NCI-H187 treated with DMSO at 0.1 percent for 48 hours (cell line): ENCODE data around the gene SLC48A1.

Source experiments
- DNase-seq: peaks from one replicate; lab custom pipeline; 2025; lab: John Stamatoyannopoulos, UW

SLC48A1 gene

DNA sequence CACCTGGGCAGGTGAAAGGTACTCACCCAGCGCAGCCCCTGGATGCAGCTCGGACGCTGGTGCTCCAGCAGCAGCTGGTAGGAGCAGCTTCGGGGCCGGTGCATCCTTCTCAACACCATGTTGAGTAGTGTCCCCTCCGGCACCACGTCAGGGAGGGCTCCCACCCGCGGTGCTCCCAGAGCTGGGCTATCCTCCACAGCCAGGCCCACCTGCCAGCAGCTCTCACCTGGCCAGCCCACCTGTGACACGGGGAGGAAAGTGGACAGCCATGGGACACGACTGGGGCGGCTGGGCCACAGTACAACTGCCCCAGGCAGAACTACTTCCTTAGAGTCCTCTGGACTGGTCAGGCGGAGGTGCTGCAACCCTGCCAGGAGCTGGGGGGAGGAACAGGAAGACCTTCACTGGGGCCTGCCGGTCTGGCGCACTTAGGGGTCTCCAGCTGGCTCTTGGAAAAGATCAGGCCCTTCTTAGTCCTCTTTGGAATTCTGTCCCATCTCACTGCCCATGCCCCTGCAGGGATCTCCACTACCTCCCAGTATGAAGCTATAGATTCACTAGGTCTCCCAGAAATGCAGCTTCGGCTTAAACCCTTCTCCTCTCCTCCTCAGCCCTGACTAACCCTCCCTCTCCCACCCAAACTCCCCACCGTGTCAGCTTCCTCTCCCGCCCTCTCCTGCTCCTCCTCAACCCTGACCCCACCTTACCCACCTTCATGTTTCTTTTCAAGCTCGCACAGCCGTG is 15.0 kb upstream of the SLC48A1 start:
- no peak for DNase-seq

DNA sequence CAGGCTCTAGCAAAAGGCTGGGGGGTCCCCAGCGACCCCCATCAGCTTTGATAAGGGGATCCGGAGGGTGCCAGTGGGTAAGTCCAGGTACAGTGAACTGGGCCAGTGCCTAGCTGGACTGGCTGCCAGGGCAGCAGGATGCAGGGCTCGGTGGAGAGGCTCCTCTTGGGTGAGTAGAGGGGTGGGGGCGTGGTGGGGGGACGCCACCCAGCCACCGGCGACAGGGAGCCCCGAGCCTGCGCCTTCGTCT is 14.5 kb upstream of the SLC48A1 start:
- DNase-seq, result no peak

DNA sequence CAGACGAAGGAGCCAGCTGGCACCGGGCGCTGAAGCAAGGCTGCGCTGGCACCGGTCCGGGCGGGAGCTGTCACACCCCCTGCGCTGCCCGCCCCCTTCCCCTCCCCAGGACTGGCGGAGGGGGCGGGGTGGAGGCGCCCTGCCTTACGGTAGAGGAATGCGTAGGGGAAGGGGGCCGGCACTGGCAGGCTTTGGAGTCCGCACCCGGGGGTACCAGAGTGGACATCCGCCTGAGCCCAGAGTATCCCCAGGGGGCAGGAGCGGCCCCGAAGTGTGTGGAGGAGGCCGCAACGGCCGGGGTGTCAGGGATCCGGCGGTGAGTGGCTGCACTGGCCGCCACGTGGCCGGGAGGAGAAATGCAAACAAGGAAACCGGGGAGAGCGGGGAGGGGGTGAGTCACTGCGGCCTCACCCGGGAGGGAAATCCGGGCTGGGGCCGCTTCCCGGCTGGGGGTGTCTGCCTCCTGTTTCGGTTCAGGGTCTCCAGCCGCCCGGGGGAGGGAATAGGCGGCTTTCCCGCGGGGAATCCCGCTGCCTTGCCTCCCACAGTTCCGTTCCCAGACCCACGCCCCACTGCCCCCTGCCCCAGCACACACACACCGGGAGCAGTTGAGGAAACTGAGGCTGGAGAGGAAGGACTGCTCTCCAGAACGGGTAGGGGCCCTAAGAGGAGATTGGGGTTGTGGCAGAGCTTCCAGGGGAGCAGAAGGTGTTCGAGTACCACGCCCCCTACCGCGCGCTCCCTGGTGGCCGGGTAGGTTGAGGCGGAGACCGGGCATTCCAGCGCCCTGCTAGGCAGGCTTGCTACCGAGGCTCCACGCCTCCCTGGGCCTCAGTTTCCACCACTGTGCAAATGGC is 14.0 kb upstream of the SLC48A1 start, which contains the start of gene RAPGEF3:
RAPGEF3 (minus strand) TSS at position 47 of the 857 bp plus-strand sequence. CDS start 324 bp downstream, outside the sequence.
- DNase-seq, result no peak

DNA sequence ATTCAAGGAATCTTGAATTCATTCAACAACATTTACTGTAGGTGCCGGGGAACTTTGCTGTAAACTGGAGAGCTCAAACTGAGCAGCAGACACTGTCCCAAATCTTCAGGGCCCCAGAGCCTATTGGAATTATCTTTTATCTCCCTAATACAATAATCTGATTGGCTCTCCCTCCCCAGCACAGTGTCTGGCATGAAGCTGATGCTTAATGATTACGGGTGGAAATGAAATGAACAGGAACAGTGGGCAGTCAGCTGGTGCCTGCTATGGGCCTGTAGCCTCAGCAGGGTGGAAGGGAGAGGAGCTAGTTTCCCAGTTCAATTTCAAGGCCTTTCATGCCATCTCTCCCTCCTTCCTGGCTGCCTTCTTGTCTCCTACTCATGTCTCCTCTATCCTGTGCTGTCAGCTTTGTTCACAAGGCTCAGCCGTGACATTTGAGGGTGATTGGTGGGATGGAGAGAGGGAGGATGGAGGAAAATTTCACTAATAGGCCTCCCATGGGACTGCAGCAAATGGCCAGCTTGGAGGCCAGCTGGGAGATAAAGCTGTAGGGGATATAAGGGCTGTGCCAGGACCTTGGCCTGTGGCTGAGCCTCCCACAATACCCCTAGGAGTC is 10.1 kb upstream of the SLC48A1 start:
- DNase-seq, result no peak

DNA sequence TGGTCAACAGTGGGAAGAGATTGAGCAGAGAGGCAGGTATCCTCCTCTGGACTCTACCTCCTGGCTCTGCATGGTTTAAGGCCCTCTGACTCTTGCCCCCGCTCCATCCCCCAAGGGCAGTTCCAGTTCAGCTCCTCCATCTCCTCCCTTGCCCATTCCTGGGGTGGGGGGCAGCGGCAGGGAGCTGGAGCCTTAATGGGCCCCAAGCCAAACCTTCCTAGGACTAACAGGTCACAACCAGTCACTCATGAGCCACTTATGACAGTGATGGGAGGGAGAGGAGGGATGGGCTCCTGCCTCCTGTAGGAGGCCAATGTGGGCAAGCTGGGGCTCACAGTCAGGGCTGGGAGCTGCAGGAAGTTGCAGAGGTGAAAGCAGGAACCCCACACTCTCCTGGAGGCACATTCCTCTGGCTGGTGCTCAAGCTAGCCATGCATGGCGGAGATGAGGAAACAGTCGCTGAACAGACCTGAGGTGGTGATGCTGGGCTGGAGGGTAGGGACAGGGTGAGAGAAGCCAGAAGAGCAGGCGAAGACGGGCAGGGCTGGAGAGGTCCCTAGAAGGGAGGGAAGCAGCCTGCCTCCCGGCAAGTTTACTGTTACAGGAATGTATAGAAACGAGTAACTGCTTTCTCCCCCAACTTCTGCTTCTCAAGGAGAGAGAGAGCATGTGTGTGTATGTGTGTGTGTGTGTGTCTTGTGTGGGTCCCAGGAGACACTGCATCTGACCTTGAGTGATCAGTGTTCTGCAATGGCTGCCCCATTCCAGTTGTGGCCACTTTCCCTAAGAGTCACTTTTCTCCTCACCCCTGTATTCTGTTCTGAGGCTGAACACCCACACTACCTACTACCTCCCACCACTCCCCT is 9.3 kb upstream of the SLC48A1 start:
- DNase-seq, result no peak

DNA sequence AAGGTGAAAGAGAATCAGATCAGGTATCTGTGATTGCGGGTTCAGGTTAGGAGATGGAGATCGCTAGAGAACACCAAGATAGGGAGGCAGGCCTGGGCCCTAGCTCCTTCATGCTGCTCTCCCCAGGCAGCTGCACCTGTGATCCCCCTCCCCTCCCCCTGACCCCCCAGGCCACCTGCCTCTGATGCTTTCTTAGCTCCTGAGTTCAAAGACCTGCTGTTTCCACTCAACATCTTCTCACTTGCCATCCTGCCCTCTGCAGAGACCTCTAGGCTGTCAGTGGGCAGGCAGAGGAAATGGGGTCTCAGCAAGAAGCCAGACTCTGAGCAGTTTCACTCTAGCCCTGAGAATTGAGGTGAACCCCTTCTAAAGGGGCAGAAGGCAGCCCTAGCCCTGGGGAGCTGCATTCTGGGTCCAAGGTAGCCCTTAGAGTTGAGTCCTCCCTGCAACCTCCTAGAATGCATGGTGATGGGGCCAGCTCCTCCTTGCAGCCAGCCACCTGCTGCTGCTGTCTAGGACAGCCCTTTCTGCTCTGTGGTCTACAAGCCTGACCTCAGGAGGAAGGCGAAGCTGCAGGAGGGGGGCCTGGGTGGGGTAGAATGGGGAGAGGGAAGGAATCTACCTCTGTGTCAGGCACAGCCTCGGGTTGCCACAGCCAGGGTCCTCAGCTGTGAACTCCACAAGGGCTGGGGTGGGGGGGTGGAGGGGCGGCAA is 6.4 kb upstream of the SLC48A1 start:
- DNase-seq, result no peak

DNA sequence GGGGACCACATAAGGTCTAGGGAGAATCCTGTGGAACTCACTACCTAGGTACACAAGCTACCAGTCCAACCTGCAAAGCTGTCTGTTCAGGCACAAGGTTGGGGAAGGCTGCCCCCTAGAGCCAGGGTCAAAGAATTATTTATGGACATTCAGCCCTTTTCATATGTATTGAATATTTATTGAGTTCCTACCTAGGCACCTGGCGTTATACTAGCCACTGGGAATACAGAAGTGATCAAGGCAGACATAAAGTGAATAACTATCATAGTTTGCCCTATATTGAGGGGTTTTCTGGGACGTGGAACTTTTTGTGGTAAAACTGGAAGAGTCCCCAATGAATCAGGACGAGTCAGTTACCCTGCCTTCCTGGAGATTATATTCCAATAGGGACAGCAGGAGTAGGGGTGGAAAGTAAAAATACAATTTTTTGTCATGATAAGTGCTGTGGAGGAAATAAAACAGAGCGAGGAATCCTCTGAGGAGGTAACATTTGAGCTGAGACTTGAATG is 5.8 kb upstream of the SLC48A1 start:
- no peak for DNase-seq

DNA sequence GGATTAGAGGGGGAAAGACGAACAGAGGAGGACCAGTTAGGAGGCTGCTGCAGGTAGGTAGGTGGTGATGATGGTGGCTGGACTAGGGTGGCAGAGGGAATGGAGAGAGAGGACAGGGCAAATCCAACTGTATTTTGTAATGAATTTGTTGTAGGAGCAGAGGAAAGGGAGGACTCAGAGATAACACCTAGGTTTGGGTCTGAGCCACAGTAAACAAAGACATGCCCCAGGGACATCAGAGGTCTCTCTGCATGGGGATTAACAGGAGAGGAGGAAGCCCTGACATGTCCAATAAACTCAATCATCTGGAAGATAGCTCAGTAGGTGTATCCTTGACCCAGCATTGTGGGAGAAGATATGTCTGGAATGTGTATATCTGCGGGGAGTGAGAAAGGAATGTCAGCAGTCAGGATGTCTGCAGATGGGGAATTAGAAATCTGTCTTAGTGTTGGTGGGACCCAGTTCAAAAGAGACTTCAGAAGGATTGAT is 4.7 kb upstream of the SLC48A1 start:
- no peak for DNase-seq

DNA sequence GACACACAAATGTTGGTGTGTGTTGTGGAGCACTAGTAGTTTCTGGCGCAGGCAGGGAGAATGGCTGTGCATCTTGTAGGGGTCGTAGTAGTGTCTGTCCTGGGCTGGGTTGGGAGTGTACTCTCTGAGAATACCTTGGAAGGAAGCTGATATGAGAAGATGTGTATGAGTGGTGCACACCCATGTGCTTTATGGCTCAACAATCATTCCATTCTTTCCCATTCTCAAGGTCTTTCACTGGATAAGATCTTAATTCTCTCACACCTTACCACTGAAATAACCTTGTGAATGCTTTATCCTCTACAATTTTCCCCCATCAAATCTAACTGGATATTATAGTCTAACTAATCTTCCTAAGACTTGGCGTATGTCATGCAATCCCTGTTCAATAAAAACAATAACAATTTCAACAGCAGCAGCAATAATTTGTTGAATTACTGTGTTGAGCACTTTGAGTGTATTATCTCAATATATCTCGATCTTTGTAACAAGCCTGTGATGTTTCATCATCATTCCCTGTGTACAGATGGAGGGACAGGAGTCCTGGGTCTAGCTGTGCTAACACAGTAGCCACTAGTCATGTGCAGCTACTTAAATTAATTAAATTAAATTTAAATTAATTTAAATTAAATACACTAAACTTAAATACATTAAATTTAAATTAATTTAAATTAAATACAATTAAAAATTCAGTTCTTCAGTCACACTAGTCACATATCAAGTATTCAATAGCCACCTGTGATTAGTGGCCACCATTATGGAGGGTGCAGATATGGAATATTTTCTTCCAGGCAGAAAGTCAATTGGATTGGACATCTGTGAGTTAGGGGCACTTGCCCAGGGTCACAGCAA is 3.6 kb upstream of the SLC48A1 start:
- DNase-seq, result no peak

DNA sequence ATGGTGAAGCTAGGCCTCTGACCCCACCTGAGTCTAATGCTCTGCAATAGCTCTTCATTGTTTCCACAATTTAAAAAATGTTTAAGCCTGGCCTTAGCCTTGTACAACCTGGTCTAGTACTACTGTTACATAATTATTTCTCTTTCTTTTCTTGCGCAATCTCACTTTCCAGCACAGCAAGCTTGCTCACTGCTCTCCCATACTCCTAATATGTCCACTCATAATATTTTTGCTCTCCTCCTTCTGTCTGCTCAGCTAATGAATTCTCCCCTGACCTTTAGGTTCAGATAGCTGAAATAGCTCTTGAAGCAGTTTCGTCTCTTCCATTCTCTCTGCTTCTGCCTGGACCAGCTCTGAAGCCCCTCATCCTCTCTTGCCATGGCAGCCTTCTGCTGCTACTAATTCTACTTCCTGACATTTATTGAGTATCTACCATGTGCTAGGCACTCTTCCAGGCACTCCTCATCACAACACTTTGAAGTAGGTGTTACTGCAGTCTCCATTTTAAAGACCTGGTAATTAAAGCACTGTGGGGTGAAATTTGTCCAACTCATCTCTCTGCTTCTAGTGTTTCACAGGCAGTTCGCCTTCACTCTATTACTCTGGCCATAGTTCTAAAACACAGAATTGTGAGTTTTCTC is 2.8 kb upstream of the SLC48A1 start:
- DNase-seq, result no peak

DNA sequence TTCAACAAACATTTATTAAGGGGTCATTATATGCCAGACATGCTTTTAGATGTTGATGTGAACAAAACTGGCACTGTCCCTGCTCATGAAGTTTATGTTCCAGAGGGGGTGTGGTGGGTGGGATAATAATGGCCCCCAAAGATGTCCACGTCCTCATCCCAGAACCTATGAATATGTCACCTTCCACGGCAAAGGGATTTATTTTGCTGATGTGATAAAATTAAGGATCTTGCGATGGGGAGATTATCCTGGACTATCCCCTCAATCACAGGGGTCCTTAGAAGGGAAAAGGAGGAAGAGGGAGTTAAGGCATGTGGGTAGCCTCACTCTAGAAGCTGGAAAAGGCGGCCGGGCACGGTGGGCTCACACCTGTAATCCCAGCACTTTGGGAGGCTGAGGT is 1.7 kb upstream of the SLC48A1 start:
- no peak for DNase-seq

DNA sequence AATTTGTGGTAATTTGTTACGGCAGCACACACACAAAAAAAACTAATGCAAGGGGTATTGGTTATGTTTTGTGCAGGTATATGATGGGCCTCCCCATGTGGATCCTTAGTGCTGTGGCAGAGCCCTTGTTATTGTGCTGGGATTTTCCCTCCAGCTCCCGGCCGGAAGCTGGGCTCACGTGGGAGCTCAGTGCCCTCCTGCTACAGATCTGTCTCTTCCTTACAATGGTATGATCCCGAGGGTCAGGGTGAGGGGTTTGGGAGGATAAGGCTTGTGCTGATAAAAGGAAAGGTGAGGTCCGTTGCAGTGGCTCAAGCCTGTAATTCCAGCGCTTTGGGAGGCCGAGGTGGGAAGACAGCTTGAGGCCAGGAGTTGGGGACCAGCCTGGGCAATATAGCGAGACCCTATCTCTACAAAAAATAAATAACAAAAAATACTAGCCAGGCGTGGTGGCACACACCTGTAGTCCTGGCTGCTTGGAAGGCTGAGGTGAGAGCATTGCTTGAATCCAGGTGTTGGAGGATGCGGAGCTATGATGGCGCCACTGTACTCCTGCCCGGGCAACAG is 861 bp upstream of the SLC48A1 start:
- DNase-seq, result no peak

DNA sequence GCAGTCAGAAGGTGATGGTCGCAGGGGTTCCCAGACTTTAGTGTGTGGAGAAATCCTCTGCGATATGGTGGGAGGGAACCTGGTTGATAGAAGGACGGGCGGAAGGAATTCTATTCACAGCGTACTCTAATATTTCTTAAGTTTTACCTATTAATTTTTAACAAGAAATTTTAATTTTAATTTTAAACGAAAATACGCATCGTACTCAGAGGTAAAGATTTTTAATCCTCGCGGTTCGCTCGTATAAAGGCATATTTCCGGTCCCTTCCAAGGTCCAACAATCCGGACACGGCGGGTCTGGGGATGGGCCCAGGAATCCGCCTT is 338 bp upstream of the SLC48A1 start:
- DNase-seq, result no peak

DNA sequence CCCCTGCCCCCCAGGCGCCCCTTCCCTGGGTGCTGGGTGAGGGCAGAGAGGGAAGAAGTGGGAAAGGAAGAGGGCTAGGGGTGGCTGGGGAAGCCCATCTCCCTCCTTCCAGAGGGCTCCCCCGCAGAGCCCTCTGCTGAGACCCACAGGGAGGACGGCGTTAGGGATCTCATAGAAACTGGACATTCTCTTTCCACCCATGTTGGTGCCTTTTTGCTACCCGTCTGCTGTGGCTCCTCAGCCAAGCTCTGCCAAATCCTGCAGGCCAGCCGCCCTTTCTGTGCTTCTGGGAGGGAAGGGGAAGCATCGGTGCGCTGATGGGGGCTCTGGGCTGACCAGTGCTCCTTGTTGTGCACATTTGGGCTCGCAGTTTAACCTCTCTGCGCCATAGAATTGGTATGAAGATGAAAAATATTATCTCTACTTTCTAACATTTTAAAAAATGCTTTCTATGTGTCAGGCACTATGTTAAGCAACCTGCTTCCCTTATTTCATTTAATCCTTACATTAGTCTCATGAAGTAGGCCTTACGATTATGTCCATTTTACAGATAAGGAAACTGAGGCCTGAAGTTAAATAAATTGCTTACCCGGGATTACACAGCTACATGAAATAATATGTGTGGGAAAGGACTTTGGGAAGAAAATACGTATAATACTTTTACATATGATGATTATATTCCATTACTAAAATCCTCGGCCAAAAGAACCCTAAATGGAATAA is 981 bp downstream of the SLC48A1 start:
- no peak for DNase-seq

DNA sequence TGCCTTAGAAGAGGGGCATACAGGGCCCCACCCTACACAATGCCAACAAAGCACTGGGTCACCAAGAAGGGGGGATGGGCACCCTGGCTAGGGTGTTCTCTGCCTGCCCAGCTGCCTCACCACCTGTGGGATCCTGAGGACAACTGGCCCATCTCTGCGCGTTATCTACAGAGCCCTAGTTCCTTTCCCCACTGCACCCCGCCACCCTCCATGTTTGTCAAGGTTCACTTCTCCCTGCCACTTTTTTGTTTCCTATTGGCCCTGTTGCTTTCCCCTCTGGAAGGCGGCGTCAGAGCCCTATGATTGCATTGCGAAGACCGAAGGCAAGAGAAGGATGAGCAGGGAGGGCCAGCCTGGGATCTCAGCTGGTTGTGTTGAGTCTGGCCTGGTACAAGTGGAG is 1.6 kb downstream of the SLC48A1 start:
- DNase-seq, result no peak

DNA sequence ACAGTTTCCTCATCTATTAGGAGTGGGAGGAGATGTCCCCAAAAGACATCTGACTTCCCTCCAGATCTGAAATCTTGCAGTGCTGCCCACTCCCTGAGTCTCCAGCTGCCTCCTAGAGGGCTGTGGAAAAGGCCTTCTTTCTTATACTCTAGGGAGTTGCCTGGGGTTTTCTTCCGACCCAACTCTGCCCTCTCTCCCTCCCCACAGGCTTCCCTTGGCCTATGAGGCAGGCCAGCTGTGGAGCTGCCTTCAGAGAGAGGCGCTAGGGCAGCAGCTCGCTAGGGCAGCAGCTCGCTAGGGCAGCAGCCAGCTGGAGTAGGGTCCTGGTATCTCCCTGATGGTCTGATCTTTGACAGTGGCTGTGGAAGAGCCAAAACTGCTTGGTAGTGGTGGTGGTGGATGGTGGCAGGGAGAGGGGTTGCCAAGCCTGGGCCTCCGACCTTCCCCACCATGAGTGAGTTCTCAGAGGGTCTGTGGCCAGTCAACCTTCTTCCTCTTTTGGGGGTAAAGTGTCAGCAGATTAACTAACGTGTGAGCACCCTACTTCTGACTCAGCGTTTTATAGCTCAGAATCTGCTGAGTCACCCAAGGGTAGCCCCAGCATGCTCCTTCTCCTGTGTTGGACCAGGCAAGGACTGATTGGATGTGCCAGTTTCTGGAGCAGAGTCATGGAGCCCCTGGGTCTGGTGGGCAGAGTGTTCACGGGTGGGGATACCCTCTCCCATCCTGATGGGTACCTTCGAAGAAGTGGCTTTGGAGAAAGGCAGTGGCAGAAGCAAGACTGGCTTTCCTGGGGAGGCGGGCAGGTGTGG is 2.3 kb downstream of the SLC48A1 start:
- DNase-seq, result no peak

DNA sequence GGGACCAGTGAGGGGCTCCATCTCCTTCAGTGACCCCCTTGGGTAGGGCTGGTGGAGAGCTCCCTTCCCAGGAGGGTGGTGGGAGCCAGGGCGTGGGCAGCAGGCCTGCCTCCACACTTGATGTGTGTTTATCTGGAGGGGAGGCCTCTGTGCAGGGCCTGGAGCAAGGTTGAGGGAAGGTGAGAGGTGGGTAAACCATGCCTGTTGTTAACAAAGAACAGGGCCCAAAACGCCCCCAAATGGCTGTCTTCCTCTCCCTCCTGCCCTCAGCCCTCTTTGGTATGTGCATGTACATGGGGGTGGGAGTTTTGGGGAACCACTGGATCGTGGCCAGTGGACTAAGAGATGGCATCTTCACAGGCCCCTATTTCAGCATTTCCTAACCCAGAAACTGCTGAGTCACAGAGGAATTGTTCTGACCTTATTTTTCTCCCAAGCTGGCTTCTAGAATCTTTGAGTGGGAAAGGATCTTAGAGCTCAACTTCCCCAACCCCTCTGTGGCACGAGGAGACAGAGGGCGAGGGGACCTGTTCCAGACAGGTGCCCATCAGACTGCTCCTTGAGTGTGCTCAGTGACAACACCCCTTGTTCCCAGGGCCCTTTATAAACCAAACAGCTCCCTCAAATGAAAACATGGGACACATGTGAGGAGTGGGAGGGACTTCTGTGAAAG is 3.6 kb downstream of the SLC48A1 start:
- no peak for DNase-seq
